Stomach (tissue), 4 donors: ENCODE measurements around the gene SIGLEC10.

ENCODE experiments used
- EP300 ChIP-seq: sonication (generic); formaldehyde crosslinking; IDR thresholded peaks from one replicate; pipeline ENCODE4 v1.6.1; 2017; ENCODE audit warnings: antibody characterized with exemption
- POLR2A ChIP-seq, 4 donors: fragments of 450-650 bp; IDR thresholded peaks; one replicate each; pipeline ENCODE4 v1.6.1; 2016; ENCODE audit warnings: antibody characterized with exemption in 4 of 4, control low read depth in 2 of 4, mild to moderate bottlenecking in 1 of 4, moderate library complexity in 1 of 4
- TF ChIP-seq, protein P1 (sequence below), 7 experiments: fragments of 450-650 bp in 4 of 7; fragments of 200-600 bp in 3 of 7; sonication (generic) in 3 of 7; IDR thresholded peaks; one replicate each; pipeline ENCODE4 v1.5.1; 2016 to 2019; ENCODE audit warnings: antibody characterized with exemption in 7 of 7, control low read depth in 2 of 7, mild to moderate bottlenecking in 1 of 7

DNA sequence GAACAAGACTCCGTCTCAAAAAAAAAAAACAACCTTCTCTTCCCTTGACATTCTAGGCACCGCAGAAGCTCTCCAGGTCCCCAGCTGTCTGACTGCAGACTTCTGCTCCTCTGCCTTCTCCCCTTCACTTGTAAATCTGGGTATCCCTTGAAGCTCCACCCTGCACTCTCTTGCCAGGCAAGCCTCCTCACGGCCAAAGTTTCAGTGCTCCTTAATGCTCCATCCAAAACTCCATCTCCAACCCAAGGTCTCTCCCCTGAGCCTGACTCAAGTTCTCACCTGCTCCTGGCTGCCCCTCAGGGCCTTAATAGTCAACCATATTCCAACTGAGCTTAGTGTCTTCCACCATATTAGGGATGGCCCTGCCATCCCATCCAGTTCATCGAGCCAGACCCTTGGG is 47.2 kb downstream of the SIGLEC10 start:
- TF ChIP-seq, protein P1, sequence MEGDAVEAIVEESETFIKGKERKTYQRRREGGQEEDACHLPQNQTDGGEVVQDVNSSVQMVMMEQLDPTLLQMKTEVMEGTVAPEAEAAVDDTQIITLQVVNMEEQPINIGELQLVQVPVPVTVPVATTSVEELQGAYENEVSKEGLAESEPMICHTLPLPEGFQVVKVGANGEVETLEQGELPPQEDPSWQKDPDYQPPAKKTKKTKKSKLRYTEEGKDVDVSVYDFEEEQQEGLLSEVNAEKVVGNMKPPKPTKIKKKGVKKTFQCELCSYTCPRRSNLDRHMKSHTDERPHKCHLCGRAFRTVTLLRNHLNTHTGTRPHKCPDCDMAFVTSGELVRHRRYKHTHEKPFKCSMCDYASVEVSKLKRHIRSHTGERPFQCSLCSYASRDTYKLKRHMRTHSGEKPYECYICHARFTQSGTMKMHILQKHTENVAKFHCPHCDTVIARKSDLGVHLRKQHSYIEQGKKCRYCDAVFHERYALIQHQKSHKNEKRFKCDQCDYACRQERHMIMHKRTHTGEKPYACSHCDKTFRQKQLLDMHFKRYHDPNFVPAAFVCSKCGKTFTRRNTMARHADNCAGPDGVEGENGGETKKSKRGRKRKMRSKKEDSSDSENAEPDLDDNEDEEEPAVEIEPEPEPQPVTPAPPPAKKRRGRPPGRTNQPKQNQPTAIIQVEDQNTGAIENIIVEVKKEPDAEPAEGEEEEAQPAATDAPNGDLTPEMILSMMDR (IDR thresholded peaks at IDR 0.05): no peak
- TF ChIP-seq EP300: no peak
- TF ChIP-seq POLR2A (IDR thresholded peaks at IDR 0.05): no peak
